ENCODE measurements around the gene TESK1. TPM values are rescaled to one million over a fixed set of nuclear protein-coding genes. Genes with fewer than 3 reads are reported as not detected.

TESK1 gene
- polyA plus RNA-seq, 3 donors = 2.9 to 38.3 (median 2.9) TPM

DNA sequence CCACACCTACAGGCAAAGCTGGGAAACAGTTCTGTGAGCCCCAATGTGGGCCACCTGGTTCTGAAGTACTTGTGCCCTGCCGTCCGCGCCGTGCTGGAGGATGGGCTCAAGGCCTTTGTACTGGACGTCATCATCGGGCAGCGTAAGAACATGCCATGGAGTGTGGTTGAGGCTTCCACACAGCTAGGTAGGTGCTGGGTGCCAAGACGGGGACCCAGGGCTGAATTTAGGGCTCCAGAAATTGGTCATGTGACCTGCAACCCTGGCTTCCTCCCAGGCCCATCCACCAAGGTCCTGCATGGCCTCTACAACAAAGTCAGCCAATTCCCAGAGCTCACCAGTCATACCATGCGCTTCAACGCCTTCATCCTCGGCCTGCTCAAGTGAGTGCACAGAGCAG lies 46.9 kb upstream of the TESK1 start:
- H3K27me3 Mint-ChIP-seq (ENCODE audit: low read depth in 3 of 3) = peaks cover 0 to 2% (median 0%) of the 10 kb centered on the region in 3 donors
- H3K9me3 Mint-ChIP-seq = no peaks in the 10 kb centered on the region
- H3K27me3 ChIP-seq (ENCODE audit: control insufficient read depth in 2 of 2, insufficient read depth in 2 of 2, low read length in 2 of 2) = no peaks in the 10 kb centered on the region
- no peak overlapping the region for H3K4me3 ChIP-seq (replicated peaks in 1 of 3; ENCODE audit: low read depth in 2 of 3, low read length in 3 of 3)
- H3K4me1 ChIP-seq (ENCODE audit: control insufficient read depth in 1 of 2, insufficient read depth in 2 of 2, low read length in 2 of 2) = peaks cover 7% of the 10 kb centered on the region in 2 donors
- TF ChIP-seq, protein P1, sequence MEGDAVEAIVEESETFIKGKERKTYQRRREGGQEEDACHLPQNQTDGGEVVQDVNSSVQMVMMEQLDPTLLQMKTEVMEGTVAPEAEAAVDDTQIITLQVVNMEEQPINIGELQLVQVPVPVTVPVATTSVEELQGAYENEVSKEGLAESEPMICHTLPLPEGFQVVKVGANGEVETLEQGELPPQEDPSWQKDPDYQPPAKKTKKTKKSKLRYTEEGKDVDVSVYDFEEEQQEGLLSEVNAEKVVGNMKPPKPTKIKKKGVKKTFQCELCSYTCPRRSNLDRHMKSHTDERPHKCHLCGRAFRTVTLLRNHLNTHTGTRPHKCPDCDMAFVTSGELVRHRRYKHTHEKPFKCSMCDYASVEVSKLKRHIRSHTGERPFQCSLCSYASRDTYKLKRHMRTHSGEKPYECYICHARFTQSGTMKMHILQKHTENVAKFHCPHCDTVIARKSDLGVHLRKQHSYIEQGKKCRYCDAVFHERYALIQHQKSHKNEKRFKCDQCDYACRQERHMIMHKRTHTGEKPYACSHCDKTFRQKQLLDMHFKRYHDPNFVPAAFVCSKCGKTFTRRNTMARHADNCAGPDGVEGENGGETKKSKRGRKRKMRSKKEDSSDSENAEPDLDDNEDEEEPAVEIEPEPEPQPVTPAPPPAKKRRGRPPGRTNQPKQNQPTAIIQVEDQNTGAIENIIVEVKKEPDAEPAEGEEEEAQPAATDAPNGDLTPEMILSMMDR (IDR thresholded peaks at IDR 0.05) = no peak
- no peaks in the 10 kb centered on the region for H3K9me3 ChIP-seq (replicated peaks in 1 of 2; ENCODE audit: control insufficient read depth in 1 of 2, insufficient read depth in 1 of 2, low read length in 2 of 2)
- peaks cover 14% of the 10 kb centered on the region for H4K20me1 ChIP-seq (ENCODE audit: insufficient read depth, low read length)
- no peak overlapping the region for H3K27ac ChIP-seq (ENCODE audit: low read depth in 1 of 2, low read length in 2 of 2)
- no peak for DNase-seq
- H3K4me1 Mint-ChIP-seq = peaks cover 3% of the 10 kb centered on the region
- H3K36me3 ChIP-seq (replicated peaks in 1 of 2; ENCODE audit: control insufficient read depth in 1 of 2, insufficient read depth in 2 of 2, low read length in 2 of 2) = peaks cover 67 to 84% of the 10 kb centered on the region in 2 donors
- no peak overlapping the region for H3K4me2 ChIP-seq (replicated peaks; ENCODE audit: extremely low read depth, low read length, poor library complexity, severe bottlenecking)
- H3K36me3 Mint-ChIP-seq = peaks cover 12 to 14% of the 10 kb centered on the region in 2 donors
- no peak overlapping the region for H3K4me3 Mint-ChIP-seq
- intact Hi-C loops (cut with micrococcal nuclease) = loop anchor here in 1 of 2 donors (10.0 kb wide), 1 partner anchor 443 kb away; the partner anchor contains the start of gene ATOSB
- no peak overlapping the region for H3K9ac ChIP-seq (ENCODE audit: insufficient read depth, low read length, poor library complexity, severe bottlenecking)
- no peak overlapping the region for H2AFZ ChIP-seq (ENCODE audit: insufficient read depth, low read depth, low read length, poor library complexity, severe bottlenecking)
- H3K79me2 ChIP-seq (ENCODE audit: insufficient read depth, low read length) = no peaks in the 10 kb centered on the region
- WGBS (ENCODE audit: insufficient coverage) = 100% methylated on average over 7 of the region's 11 CpGs
- peak overlapping the region in 1 of 7 donors; percentile 17 for H3K27ac Mint-ChIP-seq

DNA sequence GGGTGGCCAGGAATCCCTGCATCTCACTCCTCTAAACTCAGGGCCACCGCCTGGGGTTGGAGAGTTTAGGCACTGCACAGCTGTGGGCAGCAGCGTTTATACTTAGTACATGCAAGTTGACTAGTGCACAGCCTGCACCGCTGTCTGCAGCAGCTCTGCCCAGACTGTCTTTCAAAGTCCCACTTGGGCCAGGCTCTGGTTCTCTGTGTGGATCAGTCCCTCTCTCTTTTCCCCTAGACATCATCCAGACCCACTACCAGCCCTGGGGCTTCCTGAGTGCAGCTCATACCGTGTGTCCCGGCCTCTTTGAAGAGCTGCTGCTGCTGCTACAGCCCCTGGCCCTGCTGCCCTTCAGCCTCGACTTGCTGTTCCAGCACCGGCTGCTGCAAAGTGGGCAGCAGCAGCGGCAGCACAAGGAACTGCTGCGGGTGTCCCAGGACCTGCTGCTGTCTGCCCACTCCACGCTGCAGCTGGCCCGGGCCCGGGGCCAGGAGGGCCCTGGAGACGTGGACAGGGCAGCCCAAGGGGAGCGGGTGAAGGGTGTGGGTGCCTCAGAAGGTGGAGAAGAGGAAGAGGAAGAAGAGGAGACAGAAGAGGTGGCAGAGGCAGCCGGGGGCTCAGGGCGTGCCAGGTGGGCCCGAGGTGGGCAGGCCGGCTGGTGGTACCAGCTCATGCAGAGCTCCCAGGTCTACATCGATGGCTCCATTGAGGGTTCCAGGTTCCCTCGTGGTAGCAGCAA lies 45.1 kb upstream of the TESK1 start:
- Mint-ChIP-seq H3K9me3 (no peaks in the 10 kb centered on the region), H3K4me1 (peaks cover 14% of the 10 kb centered on the region), H3K27me3 (ENCODE audit: low read depth in 3 of 3) (peaks cover 0 to 2% (median 0%) of the 10 kb centered on the region in 3 donors), H3K27ac (peak overlapping the region in 3 of 7 donors; percentile 17 to 72 (median 64)), H3K36me3 (peaks cover 13 to 15% of the 10 kb centered on the region in 2 donors), H3K4me3 (no peak overlapping the region)
- Histone ChIP-seq H3K9me3 (replicated peaks in 1 of 2; ENCODE audit: control insufficient read depth in 1 of 2, insufficient read depth in 1 of 2, low read length in 2 of 2) (no peaks in the 10 kb centered on the region), H3K4me2 (replicated peaks; ENCODE audit: extremely low read depth, low read length, poor library complexity, severe bottlenecking) (no peak overlapping the region), H3K79me2 (ENCODE audit: insufficient read depth, low read length) (no peaks in the 10 kb centered on the region), H4K20me1 (ENCODE audit: insufficient read depth, low read length) (peaks cover 4% of the 10 kb centered on the region), H3K9ac (ENCODE audit: insufficient read depth, low read length, poor library complexity, severe bottlenecking) (no peak overlapping the region), H3K4me3 (replicated peaks in 1 of 3; ENCODE audit: low read depth in 2 of 3, low read length in 3 of 3) (no peak overlapping the region), H3K4me1 (ENCODE audit: control insufficient read depth in 1 of 2, insufficient read depth in 2 of 2, low read length in 2 of 2) (no peaks in the 10 kb centered on the region), H3K36me3 (replicated peaks in 1 of 2; ENCODE audit: control insufficient read depth in 1 of 2, insufficient read depth in 2 of 2, low read length in 2 of 2) (peaks cover 65 to 76% of the 10 kb centered on the region in 2 donors), H3K27ac (ENCODE audit: low read depth in 1 of 2, low read length in 2 of 2) (no peak overlapping the region), H2AFZ (ENCODE audit: insufficient read depth, low read depth, low read length, poor library complexity, severe bottlenecking) (no peak overlapping the region), H3K27me3 (ENCODE audit: control insufficient read depth in 2 of 2, insufficient read depth in 2 of 2, low read length in 2 of 2) (no peaks in the 10 kb centered on the region)
- intact Hi-C loops (cut with micrococcal nuclease) = loop anchor here in 1 of 2 donors (10.0 kb wide), 1 partner anchor 445 kb away; the partner anchor contains the start of gene ATOSB
- DNase-seq = no peak
- TF ChIP-seq, protein P1 (IDR thresholded peaks at IDR 0.05) = no peak
- 91% methylated on average over 16 of the region's 20 CpGs for WGBS (ENCODE audit: insufficient coverage)
